Right atrium auricular region (tissue), 2 donors: ENCODE measurements around the gene CLBA1. TPM values are rescaled to one million over a fixed set of nuclear protein-coding genes. Genes with fewer than 3 reads are reported as not detected.

Source experiments
- DNase-seq: peaks from one replicate; pipeline ENCODE4 v3.0.0-alpha.2; 2019; ENCODE audit warnings: low spot score
- H3K27ac ChIP-seq, 2 donors: fragments of 200-600 bp; sonication (generic); 1 replicate in 1 of 2; 2 replicates in 1 of 2; pipeline ENCODE4 v1.5.1; 2016 to 2019
- H3K27me3 ChIP-seq, 2 donors: fragments of 200-600 bp; sonication (generic); one replicate each; pipeline versions ENCODE4 v1.5.1 to v1.6.0; 2017 to 2019
- H3K36me3 ChIP-seq: fragments of 200-600 bp; sonication (generic); one replicate; pipeline ENCODE4 v1.5.1; 2016
- H3K4me1 ChIP-seq, 2 donors: fragments of 200-600 bp; sonication (generic); one replicate each; pipeline versions ENCODE4 v1.5.1 to v1.6.0; 2017 to 2019
- H3K4me3 ChIP-seq, 2 donors: fragments of 200-600 bp; sonication (generic); 1 replicate in 1 of 2; 2 replicates in 1 of 2; pipeline ENCODE4 v1.5.1; 2017 to 2019; ENCODE audit warnings: mild to moderate bottlenecking in 1 of 2, moderate library complexity in 1 of 2
- H3K9me3 ChIP-seq, 2 donors: fragments of 200-600 bp; sonication (generic); one replicate each; pipeline ENCODE4 v1.5.1; 2019
- CTCF ChIP-seq, 2 donors: fragments of 200-600 bp; sonication (generic); IDR thresholded peaks; one replicate each; pipeline ENCODE4 v1.5.1; 2019; ENCODE audit warnings: antibody characterized with exemption in 2 of 2
- total RNA-seq, 2 donors: library from RNA; depleted of rRNA; stranded (reverse); fragments of >200 nt; gene quantifications; one replicate each; pipeline ENCODE4 v1.1.0, GENCODE V29; 2016

CLBA1 gene
- total RNA-seq, 2 donors from 2014 or later = 2.0 to 2.2 TPM

GRCh38 chr14:104954746-104955395 lies 30.7 kb upstream of the CLBA1 start:
- TF ChIP-seq CTCF (IDR thresholded peaks at IDR 0.05) = no peak
- Histone ChIP-seq H3K4me1 (no peaks in the 10 kb centered on the region), H3K9me3 (no peaks in the 10 kb centered on the region), H3K27ac (no peak overlapping the region), H3K4me3 (no peak overlapping the region), H3K36me3 (no peaks in the 10 kb centered on the region), H3K27me3 (no peaks in the 10 kb centered on the region)
- DNase-seq = no peak

GRCh38 chr14:104955396-104955770 lies 30.2 kb upstream of the CLBA1 start:
- H3K4me3 ChIP-seq = no peak overlapping the region
- DNase-seq = no peak
- H3K27ac ChIP-seq = no peak overlapping the region
- TF ChIP-seq CTCF (IDR thresholded peaks at IDR 0.05) = no peak
- H3K27me3 ChIP-seq = no peaks in the 10 kb centered on the region
- no peaks in the 10 kb centered on the region for H3K36me3 ChIP-seq
- no peaks in the 10 kb centered on the region for H3K9me3 ChIP-seq
- no peaks in the 10 kb centered on the region for H3K4me1 ChIP-seq

GRCh38 chr14:104956290-104956890 lies 29.2 kb upstream of the CLBA1 start:
- no peak for DNase-seq
- no peak overlapping the region for H3K4me3 ChIP-seq
- no peaks in the 10 kb centered on the region for H3K9me3 ChIP-seq
- no peaks in the 10 kb centered on the region for H3K4me1 ChIP-seq
- H3K27ac ChIP-seq = no peak overlapping the region
- no peak for TF ChIP-seq CTCF (IDR thresholded peaks at IDR 0.05)
- H3K36me3 ChIP-seq = no peaks in the 10 kb centered on the region
- H3K27me3 ChIP-seq = no peaks in the 10 kb centered on the region

GRCh38 chr14:104957146-104958113 lies 28.2 kb upstream of the CLBA1 start:
- Histone ChIP-seq H3K4me3 (no peak overlapping the region), H3K4me1 (no peaks in the 10 kb centered on the region), H3K27me3 (no peaks in the 10 kb centered on the region), H3K9me3 (no peaks in the 10 kb centered on the region), H3K27ac (no peak overlapping the region), H3K36me3 (no peaks in the 10 kb centered on the region)
- DNase-seq = no peak
- no peak for TF ChIP-seq CTCF (IDR thresholded peaks at IDR 0.05)

- Histone ChIP-seq H3K27me3 (peaks cover 0 to 4% of the 10 kb centered on the region in 2 donors), H3K4me3 (no peak overlapping the region), H3K36me3 (no peaks in the 10 kb centered on the region), H3K9me3 (no peaks in the 10 kb centered on the region), H3K4me1 (peaks cover 0 to 31% of the 10 kb centered on the region in 2 donors), H3K27ac (no peak overlapping the region)
- no peak for TF ChIP-seq CTCF (IDR thresholded peaks at IDR 0.05)
- no peak for DNase-seq
These were observed 21.0 kb upstream of the CLBA1 start for GRCh38 chr14:104964546-104964945.
